ENCODE measurements around the gene PRSS2.

The PRSS2 gene

DNA sequence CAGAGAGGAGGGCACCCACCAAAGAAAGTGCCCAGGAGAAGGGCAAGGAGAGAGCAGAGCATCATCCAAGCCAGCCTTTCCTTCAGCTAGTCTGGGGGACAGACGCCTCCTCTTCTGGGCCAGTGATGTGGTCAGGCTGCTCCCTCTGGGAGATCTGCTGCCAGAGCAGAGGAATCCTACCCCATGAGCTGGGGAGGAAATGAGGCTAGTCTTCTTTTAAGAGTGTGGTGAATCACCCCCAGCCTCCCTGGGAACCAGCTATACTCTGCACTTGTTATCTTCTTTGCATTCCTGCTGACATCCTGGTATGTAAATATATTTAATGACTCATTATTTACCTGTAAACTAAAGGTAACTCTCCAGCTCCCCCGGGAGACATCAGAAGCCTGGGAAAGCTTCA is 42.5 kb downstream of the PRSS2 start:
- H3K14ac ChIP-seq (ENCODE audit: low read length in 2 of 2) = peak overlapping the region in 1 of 2 experiments; percentile 37
- no peaks in the 10 kb centered on the region for H3K79me1 ChIP-seq (replicated peaks; ENCODE audit: low read length, poor library complexity, severe bottlenecking)
- H3K4me3 ChIP-seq (ENCODE audit: insufficient read depth in 1 of 2, low read depth in 1 of 2, low read length in 2 of 2) = no peak overlapping the region
- no peaks in the 10 kb centered on the region for H3K9me3 ChIP-seq (ENCODE audit: control insufficient read depth, low read length)
- no peaks in the 10 kb centered on the region for H3K36me3 ChIP-seq (ENCODE audit: control insufficient read depth in 1 of 2, insufficient read depth in 2 of 2, low read depth in 1 of 2, low read length in 2 of 2)
- H2BK15ac ChIP-seq (ENCODE audit: low read depth, poor library complexity, severe bottlenecking) = no peak overlapping the region
- H4K8ac ChIP-seq (ENCODE audit: low read length) = no peak overlapping the region
- no peak overlapping the region for H2BK5ac ChIP-seq (ENCODE audit: low read depth, low read length, poor library complexity, severe bottlenecking)
- peaks cover 21 to 60% of the 10 kb centered on the region in 2 experiments for H3K27me3 ChIP-seq (ENCODE audit: control insufficient read depth in 1 of 2, insufficient read depth in 1 of 2, low read length in 2 of 2)
- peak overlapping the region in 1 of 2 experiments; percentile 21 for H3K18ac ChIP-seq (ENCODE audit: low read depth in 1 of 2, low read length in 2 of 2)
- H2AFZ ChIP-seq (ENCODE audit: low read depth, low read length) = no peak overlapping the region
- H3K4me1 ChIP-seq (ENCODE audit: control insufficient read depth, insufficient read depth, low read depth, low read length) = no peaks in the 10 kb centered on the region
- WGBS = 0% methylated on average over 2 of the region's 2 CpGs
- peak; percentile 65 for DNase-seq
- H3K9ac ChIP-seq (ENCODE audit: low read length) = no peak overlapping the region
- no peak overlapping the region for H4K91ac ChIP-seq (ENCODE audit: low read length)
- H2BK12ac ChIP-seq (ENCODE audit: low read length in 2 of 2) = no peak overlapping the region
- H2BK120ac ChIP-seq (ENCODE audit: low read depth, low read length) = no peak overlapping the region
- H3K4ac ChIP-seq (ENCODE audit: low read depth in 1 of 2, low read length in 2 of 2) = no peak overlapping the region
- no peak overlapping the region for H3K23ac ChIP-seq (ENCODE audit: low read length in 2 of 2)
- H2AK5ac ChIP-seq (ENCODE audit: low read length, severe bottlenecking) = no peak overlapping the region
- no peak overlapping the region for H3K27ac ChIP-seq (ENCODE audit: low read length, poor library complexity, severe bottlenecking)
- no peak overlapping the region for H3K4me2 ChIP-seq (ENCODE audit: low read length, poor library complexity, severe bottlenecking)

DNA sequence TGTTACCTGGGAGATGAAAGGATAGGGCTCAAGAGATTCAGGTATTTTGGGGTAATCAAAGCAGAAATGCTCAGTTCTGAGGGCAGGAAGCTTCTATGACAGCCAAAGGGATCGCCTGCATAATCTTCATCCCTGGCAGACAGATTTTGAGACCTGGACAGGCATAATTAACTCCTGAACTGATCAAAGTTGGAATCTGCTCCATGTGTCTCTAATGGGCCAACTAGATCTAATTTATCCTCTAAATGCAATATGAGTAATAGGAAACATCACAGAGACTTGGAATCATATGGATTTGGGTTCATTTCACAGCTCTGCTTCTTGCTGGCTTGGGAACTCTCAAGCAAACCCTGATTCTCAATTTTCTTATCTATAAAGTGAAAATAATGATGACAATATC is 42.9 kb downstream of the PRSS2 start:
- Histone ChIP-seq H2AK5ac (ENCODE audit: low read length, severe bottlenecking) (no peak overlapping the region), H3K27me3 (ENCODE audit: control insufficient read depth in 1 of 2, insufficient read depth in 1 of 2, low read length in 2 of 2) (peaks cover 22 to 56% of the 10 kb centered on the region in 2 experiments), H3K4me2 (ENCODE audit: low read length, poor library complexity, severe bottlenecking) (no peak overlapping the region), H4K8ac (ENCODE audit: low read length) (no peak overlapping the region), H3K9ac (ENCODE audit: low read length) (no peak overlapping the region), H3K9me3 (ENCODE audit: control insufficient read depth, low read length) (no peaks in the 10 kb centered on the region), H2BK5ac (ENCODE audit: low read depth, low read length, poor library complexity, severe bottlenecking) (no peak overlapping the region), H3K4ac (ENCODE audit: low read depth in 1 of 2, low read length in 2 of 2) (no peak overlapping the region), H3K14ac (ENCODE audit: low read length in 2 of 2) (no peak overlapping the region), H3K4me3 (ENCODE audit: insufficient read depth in 1 of 2, low read depth in 1 of 2, low read length in 2 of 2) (no peak overlapping the region), H3K79me1 (replicated peaks; ENCODE audit: low read length, poor library complexity, severe bottlenecking) (no peaks in the 10 kb centered on the region), H4K91ac (ENCODE audit: low read length) (no peak overlapping the region), H3K23ac (ENCODE audit: low read length in 2 of 2) (no peak overlapping the region), H2AFZ (ENCODE audit: low read depth, low read length) (no peak overlapping the region), H2BK120ac (ENCODE audit: low read depth, low read length) (no peak overlapping the region), H2BK12ac (ENCODE audit: low read length in 2 of 2) (no peak overlapping the region), H3K4me1 (ENCODE audit: control insufficient read depth, insufficient read depth, low read depth, low read length) (no peaks in the 10 kb centered on the region), H3K36me3 (ENCODE audit: control insufficient read depth in 1 of 2, insufficient read depth in 2 of 2, low read depth in 1 of 2, low read length in 2 of 2) (no peaks in the 10 kb centered on the region), H3K27ac (ENCODE audit: low read length, poor library complexity, severe bottlenecking) (no peak overlapping the region), H3K18ac (ENCODE audit: low read depth in 1 of 2, low read length in 2 of 2) (no peak overlapping the region), H2BK15ac (ENCODE audit: low read depth, poor library complexity, severe bottlenecking) (no peak overlapping the region)
- DNase-seq = no peak
- 57% methylated on average over 1 of the region's 1 CpG for WGBS

DNA sequence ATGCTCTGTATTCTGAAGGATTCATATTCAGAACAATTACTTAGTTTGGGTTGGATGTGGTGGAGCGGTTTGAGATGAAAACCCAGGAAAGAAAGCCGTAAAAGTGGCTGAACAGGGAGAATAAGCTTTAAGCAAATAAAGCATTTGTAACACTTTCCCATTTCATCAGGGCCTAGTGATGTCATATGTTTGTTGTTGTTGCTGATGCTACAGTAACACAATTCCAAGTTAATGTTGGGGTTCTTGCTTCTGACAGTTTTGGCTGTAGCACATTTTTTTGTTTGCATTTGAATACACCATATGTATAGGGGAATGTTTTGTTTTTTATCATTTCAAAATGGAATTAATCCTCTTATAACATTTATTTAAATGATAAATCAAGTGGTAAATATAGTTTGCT is 43.7 kb downstream of the PRSS2 start:
- no peak overlapping the region for H3K18ac ChIP-seq (ENCODE audit: low read depth in 1 of 2, low read length in 2 of 2)
- H3K9ac ChIP-seq (ENCODE audit: low read length) = no peak overlapping the region
- no peak for DNase-seq
- H3K4me3 ChIP-seq (ENCODE audit: insufficient read depth in 1 of 2, low read depth in 1 of 2, low read length in 2 of 2) = no peak overlapping the region
- H2AK5ac ChIP-seq (ENCODE audit: low read length, severe bottlenecking) = no peak overlapping the region
- H3K36me3 ChIP-seq (ENCODE audit: control insufficient read depth in 1 of 2, insufficient read depth in 2 of 2, low read depth in 1 of 2, low read length in 2 of 2) = no peaks in the 10 kb centered on the region
- H2BK120ac ChIP-seq (ENCODE audit: low read depth, low read length) = no peak overlapping the region
- no peak overlapping the region for H2BK5ac ChIP-seq (ENCODE audit: low read depth, low read length, poor library complexity, severe bottlenecking)
- no peak overlapping the region for H2AFZ ChIP-seq (ENCODE audit: low read depth, low read length)
- no peak overlapping the region for H3K4me2 ChIP-seq (ENCODE audit: low read length, poor library complexity, severe bottlenecking)
- 77% methylated on average over 2 of the region's 2 CpGs for WGBS
- H2BK12ac ChIP-seq (ENCODE audit: low read length in 2 of 2) = no peak overlapping the region
- no peak overlapping the region for H4K8ac ChIP-seq (ENCODE audit: low read length)
- H2BK15ac ChIP-seq (ENCODE audit: low read depth, poor library complexity, severe bottlenecking) = no peak overlapping the region
- H4K91ac ChIP-seq (ENCODE audit: low read length) = no peak overlapping the region
- H3K27ac ChIP-seq (ENCODE audit: low read length, poor library complexity, severe bottlenecking) = no peak overlapping the region
- no peaks in the 10 kb centered on the region for H3K79me1 ChIP-seq (replicated peaks; ENCODE audit: low read length, poor library complexity, severe bottlenecking)
- H3K23ac ChIP-seq (ENCODE audit: low read length in 2 of 2) = no peak overlapping the region
- H3K27me3 ChIP-seq (ENCODE audit: control insufficient read depth in 1 of 2, insufficient read depth in 1 of 2, low read length in 2 of 2) = peaks cover 29 to 55% of the 10 kb centered on the region in 2 experiments
- no peak overlapping the region for H3K4ac ChIP-seq (ENCODE audit: low read depth in 1 of 2, low read length in 2 of 2)
- no peak overlapping the region for H3K14ac ChIP-seq (ENCODE audit: low read length in 2 of 2)
- no peaks in the 10 kb centered on the region for H3K9me3 ChIP-seq (ENCODE audit: control insufficient read depth, low read length)
- H3K4me1 ChIP-seq (ENCODE audit: control insufficient read depth, insufficient read depth, low read depth, low read length) = no peaks in the 10 kb centered on the region

DNA sequence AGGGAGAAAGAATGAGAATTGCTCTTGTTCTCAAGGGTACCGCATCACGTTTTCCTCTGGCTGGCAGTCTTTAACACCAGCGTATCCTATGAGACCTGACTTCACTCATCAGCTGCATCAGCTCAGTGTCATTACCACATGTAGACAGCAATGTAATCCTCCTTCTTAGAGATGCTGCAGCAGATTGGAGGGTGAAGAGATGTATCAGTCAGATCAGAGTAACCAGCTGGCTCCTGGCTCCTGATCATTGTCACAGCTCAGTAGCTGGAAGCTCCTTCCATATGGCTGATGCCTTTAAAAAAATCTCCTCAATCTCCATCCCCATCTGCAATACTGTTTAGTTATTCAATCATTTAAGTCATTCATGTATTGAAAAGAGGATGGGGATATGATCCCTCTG is 44.4 kb downstream of the PRSS2 start:
- Histone ChIP-seq H3K9me3 (ENCODE audit: control insufficient read depth, low read length) (no peaks in the 10 kb centered on the region), H3K4me2 (ENCODE audit: low read length, poor library complexity, severe bottlenecking) (no peak overlapping the region), H2AK5ac (ENCODE audit: low read length, severe bottlenecking) (no peak overlapping the region), H4K91ac (ENCODE audit: low read length) (no peak overlapping the region), H3K36me3 (ENCODE audit: control insufficient read depth in 1 of 2, insufficient read depth in 2 of 2, low read depth in 1 of 2, low read length in 2 of 2) (no peaks in the 10 kb centered on the region), H2BK15ac (ENCODE audit: low read depth, poor library complexity, severe bottlenecking) (no peak overlapping the region), H3K4me3 (ENCODE audit: insufficient read depth in 1 of 2, low read depth in 1 of 2, low read length in 2 of 2) (no peak overlapping the region), H2BK5ac (ENCODE audit: low read depth, low read length, poor library complexity, severe bottlenecking) (no peak overlapping the region), H2AFZ (ENCODE audit: low read depth, low read length) (no peak overlapping the region), H3K27me3 (ENCODE audit: control insufficient read depth in 1 of 2, insufficient read depth in 1 of 2, low read length in 2 of 2) (peaks cover 33 to 52% of the 10 kb centered on the region in 2 experiments), H2BK12ac (ENCODE audit: low read length in 2 of 2) (no peak overlapping the region), H3K23ac (ENCODE audit: low read length in 2 of 2) (no peak overlapping the region), H4K8ac (ENCODE audit: low read length) (no peak overlapping the region), H3K18ac (ENCODE audit: low read depth in 1 of 2, low read length in 2 of 2) (no peak overlapping the region), H2BK120ac (ENCODE audit: low read depth, low read length) (no peak overlapping the region), H3K27ac (ENCODE audit: low read length, poor library complexity, severe bottlenecking) (no peak overlapping the region), H3K9ac (ENCODE audit: low read length) (no peak overlapping the region), H3K4me1 (ENCODE audit: control insufficient read depth, insufficient read depth, low read depth, low read length) (no peaks in the 10 kb centered on the region), H3K14ac (ENCODE audit: low read length in 2 of 2) (no peak overlapping the region), H3K4ac (ENCODE audit: low read depth in 1 of 2, low read length in 2 of 2) (no peak overlapping the region), H3K79me1 (replicated peaks; ENCODE audit: low read length, poor library complexity, severe bottlenecking) (no peaks in the 10 kb centered on the region)
- no peak for DNase-seq
- 90% methylated on average over 3 of the region's 3 CpGs for WGBS
